SK-N-MC (cell line): ENCODE results near the gene ZNF586.

Experiments used
- FOXP2 ChIP-seq: optimal IDR thresholded peaks from 2 replicates; pipeline ENCODE3; 2011; ENCODE audit warnings: mild to moderate bottlenecking, moderate library complexity; ENCODE audit not compliant: insufficient read depth; ENCODE audit errors: extremely low read length, control extremely low read depth
- POLR2AphosphoS5 ChIP-seq: IDR thresholded peaks from 2 replicates; pipeline ENCODE4 v1.6.1; 2012; ENCODE audit warnings: mild to moderate bottlenecking, low read depth, low read length, borderline replicate concordance

DNA sequence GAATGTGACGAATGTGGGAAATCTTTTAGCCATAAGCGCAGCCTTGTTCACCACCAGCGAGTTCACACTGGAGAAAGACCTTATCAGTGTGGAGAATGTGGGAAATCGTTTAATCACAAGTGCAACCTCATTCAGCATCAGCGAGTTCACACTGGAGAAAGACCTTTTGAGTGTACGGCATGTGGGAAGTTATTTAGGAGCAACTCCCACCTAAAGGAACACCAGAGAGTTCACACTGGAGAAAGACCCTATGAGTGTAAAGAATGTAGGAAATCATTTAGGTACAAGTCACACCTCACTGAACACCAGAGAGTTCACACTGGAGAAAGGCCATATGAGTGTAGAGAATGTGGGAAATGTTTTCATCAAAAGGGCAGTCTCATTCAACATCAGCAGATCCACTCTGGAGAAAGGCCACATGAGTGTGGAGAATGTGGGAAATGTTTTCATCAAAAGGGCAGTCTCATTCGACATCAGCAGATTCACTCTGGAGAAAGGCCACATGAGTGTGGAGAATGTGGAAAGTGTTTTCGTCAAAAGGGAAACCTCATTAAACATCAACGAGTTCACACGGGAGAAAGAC is 15.3 kb upstream of the ZNF586 start:
- TF ChIP-seq POLR2AphosphoS5 (no peak), FOXP2 (no peak)
